Stomach (tissue), 9 donors: ENCODE data around the gene NLRC3. TPM values are rescaled to one million over a fixed set of nuclear protein-coding genes. Genes with fewer than 3 reads are reported as not detected.
A peak's percentile ranks its signal among the peaks of the same experiment; 100 is the strongest.

Experiments used
- DNase-seq, 2 donors: peaks; one replicate each; pipeline versions ENCODE4 v3.0.0 to v3.0.0-alpha.2; 2013 to 2019
- H3K27ac ChIP-seq, 5 donors: fragments of 200-600 bp in 4 of 5; sonication (generic) in 4 of 5; one replicate each; pipeline ENCODE4 v1.5.1; 2013 to 2019; ENCODE audit warnings: mild to moderate bottlenecking in 1 of 5, moderate library complexity in 1 of 5
- H3K27me3 ChIP-seq, 3 donors: fragments of 200-600 bp; sonication (generic); one replicate each; pipeline ENCODE4 v1.5.1; 2017 to 2019; ENCODE audit warnings: mixed run types in 1 of 3
- H3K36me3 ChIP-seq, 4 donors: fragments of 200-600 bp; sonication (generic); 1 replicate in 3 of 4; 2 replicates in 1 of 4; pipeline ENCODE4 v1.5.1; 2016 to 2019
- H3K4me1 ChIP-seq, 4 donors: fragments of 200-600 bp; sonication (generic); one replicate each; pipeline ENCODE4 v1.5.1; 2016 to 2019
- H3K4me3 ChIP-seq, 4 donors: fragments of 200-600 bp; sonication (generic) in 3 of 4; one replicate each; pipeline ENCODE4 v1.5.1; 2016 to 2019; ENCODE audit warnings: mild to moderate bottlenecking in 1 of 4
- H3K9me3 ChIP-seq, 4 donors: fragments of 200-600 bp; sonication (generic); one replicate each; pipeline ENCODE4 v1.5.1; 2016 to 2019
- CTCF ChIP-seq, 7 experiments: fragments of 450-650 bp in 4 of 7; fragments of 200-600 bp in 3 of 7; sonication (generic) in 3 of 7; IDR thresholded peaks; one replicate each; pipeline ENCODE4 v1.5.1; 2016 to 2019; ENCODE audit warnings: antibody characterized with exemption in 7 of 7, control low read depth in 2 of 7, mild to moderate bottlenecking in 1 of 7
- EP300 ChIP-seq: sonication (generic); formaldehyde crosslinking; IDR thresholded peaks from one replicate; pipeline ENCODE4 v1.6.1; 2017; ENCODE audit warnings: antibody characterized with exemption
- POLR2A ChIP-seq, 4 donors: fragments of 450-650 bp; IDR thresholded peaks; one replicate each; pipeline ENCODE4 v1.6.1; 2016; ENCODE audit warnings: antibody characterized with exemption in 4 of 4, control low read depth in 2 of 4, mild to moderate bottlenecking in 1 of 4, moderate library complexity in 1 of 4
- POLR2AphosphoS5 ChIP-seq, 3 donors: sonication (generic); formaldehyde crosslinking; IDR thresholded peaks; one replicate each; pipeline ENCODE4 v1.6.1; 2016; ENCODE audit warnings: antibody characterized with exemption in 3 of 3
- WGBS, 5 donors: extraction: QIAGEN DNeasy Blood & Tissue Kit in 3 of 5; methylation state at CpG; one replicate each; pipeline versions ENCODE4 v1.1.5 to v1.1.7; 2013 to 2018; 5-methylcytosine and 5-hydroxymethylcytosine counted together
- intact Hi-C: fragments of 100-400 bp; cut with DNase I; formaldehyde crosslinking; loops from one replicate; pipeline ENCODE4 v1.15.1; 2023; ENCODE audit warnings: low total_unique reads
- polyA plus RNA-seq, 3 donors: library from polyadenylated mRNA; stranded (reverse); fragments of 200-250 nt; gene quantifications; one replicate each; pipeline ENCODE4 v1.2.3, GENCODE V29; 2013
- total RNA-seq, 5 donors: library from RNA; depleted of rRNA; stranded (reverse); fragments of >200 nt; gene quantifications; one replicate each; pipeline versions ENCODE4 v1.1.0 to v1.2.3, GENCODE V29; 2014 to 2016
- donor health status: healthy with polysubstance abuse.
- donor health status: Bipolar disorder and iron deficiency.
- donor health status: healthy.

The NLRC3 gene
- total and polyA plus RNA-seq, 8 donors, result 0.45 to 17.0 (median 1.7) TPM; not detected in 1

GRCh38 chr16:3576211-3576610 is 992 bp downstream of the NLRC3 start:
- 69 to 85% (median 79%) methylated on average over 4 to 11 of the region's 11 CpGs for WGBS, 5 donors
- peaks cover 0 to 32% (median 14%) of the 10 kb centered on the region in 4 donors for H3K4me1 ChIP-seq
- no peak for DNase-seq
- H3K36me3 ChIP-seq, result no peaks in the 10 kb centered on the region
- no peak overlapping the region for H3K27ac ChIP-seq
- no peak for TF ChIP-seq POLR2A (IDR thresholded peaks at IDR 0.05)
- TF ChIP-seq POLR2AphosphoS5 (IDR thresholded peaks at IDR 0.05), result no peak
- no peak for TF ChIP-seq CTCF (IDR thresholded peaks at IDR 0.05)
- TF ChIP-seq EP300, result no peak
- peak overlapping the region; percentile 28 to 40 (median 36) for H3K4me3 ChIP-seq
- intact Hi-C loops, result no loop called here
- peaks cover 0 to 38% (median 9%) of the 10 kb centered on the region in 3 donors for H3K27me3 ChIP-seq
- H3K9me3 ChIP-seq, result peaks cover 0 to 2% (median 0%) of the 10 kb centered on the region in 4 donors

- H3K27ac ChIP-seq, result no peak overlapping the region
- 59 to 87% (median 71%) methylated on average over 3 to 13 of the region's 13 CpGs for WGBS, 5 donors
These were observed 1.7 kb downstream of the NLRC3 start for GRCh38 chr16:3575491-3575890.

GRCh38 chr16:3574195-3574594 is 3.0 kb downstream of the NLRC3 start:
- peaks cover 0 to 16% (median 7%) of the 10 kb centered on the region in 4 donors for H3K9me3 ChIP-seq
- peaks cover 0 to 7% (median 0%) of the 10 kb centered on the region in 4 donors for H3K36me3 ChIP-seq
- no peak overlapping the region for H3K27ac ChIP-seq
- TF ChIP-seq CTCF (IDR thresholded peaks at IDR 0.05) (no peak), POLR2AphosphoS5 (IDR thresholded peaks at IDR 0.05) (no peak), POLR2A (IDR thresholded peaks at IDR 0.05) (no peak), EP300 (no peak)
- intact Hi-C loops, result no loop called here
- peaks cover 0 to 30% (median 9%) of the 10 kb centered on the region in 3 donors for H3K27me3 ChIP-seq
- 84 to 94% (median 87%) methylated on average over 14 of the region's 14 CpGs for WGBS, 5 donors
- peaks cover 0 to 20% (median 9%) of the 10 kb centered on the region in 4 donors for H3K4me1 ChIP-seq
- no peak for DNase-seq
- H3K4me3 ChIP-seq, result no peak overlapping the region

More at GRCh38 chr16:3575491-3575890, 1.7 kb downstream of the NLRC3 start:
- no peak for TF ChIP-seq CTCF (IDR thresholded peaks at IDR 0.05)
- no peak for TF ChIP-seq POLR2AphosphoS5 (IDR thresholded peaks at IDR 0.05)
- no peak for TF ChIP-seq POLR2A (IDR thresholded peaks at IDR 0.05)
- no peak for TF ChIP-seq EP300
- peaks cover 0 to 32% (median 13%) of the 10 kb centered on the region in 4 donors for H3K4me1 ChIP-seq
- peak overlapping the region in 3 of 4 donors; percentile 32 to 40 (median 40) for H3K4me3 ChIP-seq
- no peak for DNase-seq
- H3K36me3 ChIP-seq, result peaks cover 0 to 2% (median 0%) of the 10 kb centered on the region in 4 donors
- H3K9me3 ChIP-seq, result peaks cover 0 to 9% (median 2%) of the 10 kb centered on the region in 4 donors
- intact Hi-C loops, result no loop called here
- peaks cover 0 to 35% (median 9%) of the 10 kb centered on the region in 3 donors for H3K27me3 ChIP-seq

- Histone ChIP-seq H3K4me1 (peaks cover 0 to 11% (median 3%) of the 10 kb centered on the region in 4 donors), H3K27ac (no peak overlapping the region), H3K27me3 (peaks cover 0 to 21% (median 4%) of the 10 kb centered on the region in 3 donors), H3K4me3 (no peak overlapping the region), H3K36me3 (peaks cover 0 to 7% (median 0%) of the 10 kb centered on the region in 4 donors), H3K9me3 (peaks cover 0 to 16% (median 7%) of the 10 kb centered on the region in 4 donors)
- DNase-seq, result no peak
- no peak for TF ChIP-seq EP300
- 74 to 79% (median 78%) methylated on average over 9 of the region's 9 CpGs for WGBS, 5 donors
- intact Hi-C loops, result no loop called here
These were observed 3.9 kb downstream of the NLRC3 start for GRCh38 chr16:3573146-3573815.
